DMS114 treated with DMSO at 0.1 percent for 48 hours (cell line): ENCODE results near the gene NTN1.

Source experiments
- DNase-seq: peaks from one replicate; lab custom pipeline; 2025; ENCODE audit not compliant: unreplicated experiment; lab: John Stamatoyannopoulos, UW

Gene NTN1

GRCh38 chr17:9229160-9229825, 208.0 kb downstream of the NTN1 start:
- DNase-seq: no peak

DNA sequence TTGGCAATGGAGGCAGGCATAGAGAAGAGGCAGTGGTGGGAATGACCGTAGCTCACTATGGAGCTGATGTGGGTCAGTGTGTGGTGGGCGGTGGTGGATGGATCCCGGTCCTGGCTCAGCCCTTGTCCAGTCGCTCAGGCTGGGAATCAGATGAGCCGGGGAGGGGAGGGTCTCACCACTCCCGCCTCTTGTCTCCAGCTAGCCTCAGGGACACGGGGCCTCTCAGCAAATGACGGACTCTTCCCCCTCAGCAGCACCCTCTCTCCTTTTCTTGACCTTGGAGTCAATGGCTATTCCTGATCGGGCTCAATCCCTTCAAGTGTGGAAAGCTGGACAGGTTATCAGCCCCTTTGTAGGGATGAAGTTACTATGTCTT, 208.5 kb downstream of the NTN1 start:
- no peak for DNase-seq

- no peak for DNase-seq
These were observed 209.0 kb downstream of the NTN1 start for GRCh38 chr17:9230346-9230745.

DNA sequence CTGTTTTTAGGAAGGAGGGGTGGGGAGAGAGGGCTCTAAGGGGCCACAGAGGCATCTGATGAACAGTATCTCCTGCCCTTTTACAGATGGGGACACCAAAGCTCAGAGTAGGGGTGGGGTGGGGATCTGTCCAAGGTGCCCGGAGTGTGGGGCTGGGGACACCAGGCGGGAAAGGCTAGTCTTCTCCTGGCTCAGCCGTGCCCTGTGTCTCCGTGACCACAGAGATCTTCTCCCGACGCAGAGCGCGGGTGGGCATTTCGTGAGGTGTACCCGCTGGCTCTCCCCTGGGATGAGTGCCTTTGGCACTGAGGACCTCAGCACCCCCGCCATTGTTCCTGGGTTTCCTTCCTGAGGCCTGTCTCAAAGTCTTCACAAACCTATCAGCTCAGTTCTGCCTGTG, 209.6 kb downstream of the NTN1 start:
- no peak for DNase-seq

- DNase-seq: no peak
These were observed 210.3 kb downstream of the NTN1 start for GRCh38 chr17:9231449-9232154.

DNA sequence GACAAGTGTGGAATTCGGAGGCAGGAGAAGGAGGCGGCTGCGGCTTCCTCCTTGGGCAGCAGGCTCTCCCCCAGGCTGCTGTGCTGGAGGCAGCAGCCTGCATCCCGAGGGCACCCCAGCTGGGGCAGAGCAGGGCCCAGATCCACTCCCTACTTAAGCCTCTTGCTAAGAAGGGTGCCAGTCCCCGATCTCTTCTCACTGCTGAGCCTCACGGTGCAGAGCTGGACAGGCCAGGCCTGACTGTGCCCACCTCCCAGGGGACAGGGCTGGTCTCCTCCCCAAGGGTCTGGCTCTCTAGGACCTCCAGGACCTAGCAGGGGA, 210.8 kb downstream of the NTN1 start:
- no peak for DNase-seq

GRCh38 chr17:9232591-9233270, 211.4 kb downstream of the NTN1 start:
- DNase-seq: no peak

GRCh38 chr17:9233271-9233599, 211.9 kb downstream of the NTN1 start:
- no peak for DNase-seq

- no peak for DNase-seq
These were observed 212.5 kb downstream of the NTN1 start for GRCh38 chr17:9233761-9234160.

DNA sequence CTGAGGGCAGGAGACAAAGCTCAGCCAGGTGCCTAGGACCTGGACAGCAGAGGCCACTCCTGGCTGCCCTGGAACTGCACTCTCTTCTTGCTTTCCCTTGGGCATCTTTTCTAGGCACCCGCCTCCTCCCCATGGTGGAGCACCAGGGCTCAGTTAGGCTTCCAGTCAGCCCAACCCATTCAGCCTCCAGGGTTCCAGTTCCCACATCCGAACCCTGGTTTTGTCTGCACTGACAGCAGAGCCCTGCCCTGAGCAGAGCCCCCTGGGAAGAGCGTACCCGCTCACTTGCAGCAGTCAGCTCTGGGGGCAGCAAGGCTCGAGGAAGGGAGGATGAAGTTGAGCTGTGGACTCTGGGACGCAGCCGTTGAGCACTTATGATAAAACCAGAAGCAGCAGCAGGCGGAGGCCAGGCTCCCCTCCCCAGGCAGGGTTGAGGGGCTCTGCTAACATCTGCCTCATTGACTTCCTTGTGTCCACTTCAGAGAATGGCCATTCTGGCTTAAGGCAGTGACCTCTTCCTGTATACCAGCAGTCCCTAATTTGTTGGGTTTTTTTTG, 213.2 kb downstream of the NTN1 start:
- no peak for DNase-seq

- DNase-seq: no peak
These were observed 214.0 kb downstream of the NTN1 start for GRCh38 chr17:9235346-9235745.

GRCh38 chr17:9236286-9237052, 215.2 kb downstream of the NTN1 start:
- DNase-seq: no peak

GRCh38 chr17:9237053-9237410, 215.7 kb downstream of the NTN1 start:
- DNase-seq: no peak

DNA sequence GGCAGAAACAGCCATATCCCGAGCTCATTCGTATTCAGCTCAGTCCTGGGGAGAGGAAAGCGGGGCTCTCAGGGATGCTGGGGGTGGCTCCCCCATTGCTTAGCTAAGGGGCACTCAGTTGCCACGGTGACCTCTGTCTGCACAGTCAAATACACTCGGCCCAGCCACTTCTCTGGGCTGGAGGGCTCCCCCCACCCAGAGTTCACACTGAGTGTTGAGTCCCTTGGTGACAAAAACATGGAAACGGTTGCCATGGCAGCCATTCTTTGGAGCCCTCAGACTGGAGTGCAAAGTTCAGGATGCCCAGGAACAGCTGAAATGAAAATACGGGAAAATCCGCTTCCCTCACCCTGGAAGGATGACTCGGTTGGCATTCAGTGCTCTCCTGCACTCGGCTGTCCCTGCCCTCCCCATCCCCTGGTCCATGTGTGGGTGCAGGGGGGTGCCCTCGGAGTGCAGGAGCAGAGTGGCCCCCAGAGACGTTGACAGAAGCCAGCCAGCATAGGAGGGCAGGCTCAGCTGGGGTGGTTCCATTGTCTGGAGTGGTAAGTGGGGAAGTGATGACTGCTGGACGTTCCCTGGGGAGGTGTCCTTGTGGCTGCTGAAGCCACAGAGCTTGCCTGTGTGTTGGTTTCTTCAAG, 216.5 kb downstream of the NTN1 start:
- no peak for DNase-seq

GRCh38 chr17:9238340-9239245, 217.3 kb downstream of the NTN1 start:
- DNase-seq: no peak

- no peak for DNase-seq
These were observed 218.0 kb downstream of the NTN1 start for GRCh38 chr17:9239246-9239792.

DNA sequence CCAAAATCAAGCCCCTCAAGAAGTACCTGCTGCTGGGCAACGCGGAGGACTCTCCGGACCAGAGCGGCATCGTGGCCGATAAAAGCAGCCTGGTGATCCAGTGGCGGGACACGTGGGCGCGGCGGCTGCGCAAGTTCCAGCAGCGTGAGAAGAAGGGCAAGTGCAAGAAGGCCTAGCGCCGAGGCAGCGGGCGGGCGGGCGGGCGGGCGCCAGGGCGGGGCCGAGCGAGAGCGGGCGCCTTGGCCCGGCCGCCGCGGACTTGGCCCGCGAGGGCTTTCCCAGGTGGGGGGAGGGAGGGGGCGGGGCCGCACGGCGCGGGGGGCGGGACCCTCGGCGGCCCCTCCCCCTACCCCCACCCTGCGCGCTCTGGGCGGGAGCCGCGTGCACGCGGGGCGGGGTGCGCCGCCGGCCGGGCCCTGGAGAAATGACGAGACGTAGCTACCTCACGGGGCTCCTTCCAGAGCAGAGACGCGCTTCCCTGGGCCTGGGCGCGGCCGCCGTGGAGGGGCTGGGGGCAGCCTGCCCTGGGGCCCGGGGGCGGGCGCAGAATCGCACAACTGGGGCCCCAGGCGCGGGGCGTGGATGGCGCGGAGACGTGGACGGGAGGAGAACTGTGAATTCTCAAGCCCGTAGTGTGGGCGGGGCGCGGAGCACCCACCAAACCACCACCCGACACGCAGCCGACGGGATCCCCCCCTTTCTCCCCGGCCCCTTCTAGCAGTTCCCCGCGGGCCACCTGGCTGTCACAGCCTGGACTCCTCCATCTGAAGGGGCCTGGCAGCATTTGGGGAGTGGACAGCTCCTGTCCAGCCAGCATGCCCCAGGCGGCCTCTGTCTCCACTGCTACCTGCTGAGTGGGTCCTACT, 218.7 kb downstream of the NTN1 start:
- no peak for DNase-seq

GRCh38 chr17:9240659-9241370, 219.5 kb downstream of the NTN1 start:
- DNase-seq: no peak
